HEK293 (cell line): Measurements from ENCODE around the gene CCDC61.

Experiments used
- CTCF ChIA-PET: fragments of 350-600 bp; formaldehyde crosslinking; extraction: SDS; loops from one replicate; lab custom pipeline; 2021; ENCODE audit warnings: antibody characterized with exemption; lab: Yijun Ruan, JAX
- POLR2A ChIA-PET: fragments of 300-600 bp; formaldehyde crosslinking; extraction: SDS; loops from one replicate; lab custom pipeline; 2020; ENCODE audit warnings: antibody characterized with exemption, inconsistent platforms; lab: Yijun Ruan, JAX
- H3K27ac ChIP-seq: fragments of 200-500 bp; sonication (Bioruptor generic); 2 replicates; pipeline ENCODE4 v1.5.1; 2014; ENCODE audit warnings: low read depth, low read length, control low read depth, inconsistent platforms; ENCODE audit errors: extremely low read depth
- H3K36me3 ChIP-seq, 2 experiments: fragments of 200-500 bp in 1 of 2; sonication (Bioruptor generic) in 1 of 2; 1 replicate in 1 of 2; 2 replicates in 1 of 2; pipeline ENCODE4 v1.5.1; 2014 to 2017; ENCODE audit warnings: inconsistent platforms in 2 of 2, low read length in 2 of 2; ENCODE audit not compliant: control insufficient read depth in 2 of 2, insufficient read depth in 1 of 2
- H3K4me1 ChIP-seq: fragments of 200-500 bp; sonication (Bioruptor generic); 2 replicates; pipeline ENCODE4 v1.5.1; 2014; ENCODE audit warnings: mild to moderate bottlenecking, low read length, inconsistent platforms; ENCODE audit not compliant: control insufficient read depth, insufficient read depth
- H3K4me3 ChIP-seq: 2 replicates; pipeline ENCODE4 v1.5.1; 2011; ENCODE audit warnings: low read depth, mild to moderate bottlenecking, control low read depth, low read length, moderate library complexity
- H3K9me3 ChIP-seq: fragments of 200-500 bp; sonication (Bioruptor generic); 2 replicates; pipeline ENCODE4 v1.5.1; 2014; ENCODE audit warnings: low read depth, low read length, inconsistent platforms; ENCODE audit not compliant: control insufficient read depth, insufficient read depth
- ATF2 ChIP-seq: fragments of 450-650 bp; formaldehyde crosslinking; IDR thresholded peaks from 2 replicates; pipeline ENCODE4 v1.5.1; 2016; ENCODE audit warnings: missing biosample characterization, missing genetic modification characterization, low read depth
- CTCF ChIP-seq: fragments of 450-650 bp; formaldehyde crosslinking; IDR thresholded peaks from 2 replicates; pipeline ENCODE4 v1.5.1; 2016; ENCODE audit warnings: missing biosample characterization, missing genetic modification characterization
- INSM2 ChIP-seq: fragments of 450-650 bp; formaldehyde crosslinking; IDR thresholded peaks from 2 replicates; pipeline ENCODE4 v1.5.1; 2016; ENCODE audit warnings: missing biosample characterization, missing genetic modification characterization
- KLF7 ChIP-seq: fragments of 450-650 bp; formaldehyde crosslinking; IDR thresholded peaks from 2 replicates; pipeline ENCODE4 v1.5.1; 2016; ENCODE audit warnings: missing biosample characterization, missing genetic modification characterization, borderline replicate concordance
- MZF1 ChIP-seq: fragments of 450-650 bp; formaldehyde crosslinking; IDR thresholded peaks from 2 replicates; pipeline ENCODE4 v1.5.1; 2017; ENCODE audit warnings: missing biosample characterization, missing genetic modification characterization, borderline replicate concordance
- YY1 ChIP-seq: fragments of 450-650 bp; formaldehyde crosslinking; IDR thresholded peaks from 2 replicates; pipeline ENCODE4 v1.5.1; 2018; ENCODE audit warnings: missing biosample characterization, missing genetic modification characterization
- YY2 ChIP-seq: fragments of 450-650 bp; formaldehyde crosslinking; IDR thresholded peaks from 2 replicates; pipeline ENCODE4 v1.5.1; 2016; ENCODE audit warnings: missing biosample characterization, missing genetic modification characterization
- ZBTB10 ChIP-seq: fragments of 450-650 bp; formaldehyde crosslinking; IDR thresholded peaks from 2 replicates; pipeline ENCODE4 v1.5.1; 2016; ENCODE audit warnings: missing biosample characterization, missing genetic modification characterization
- ZBTB17 ChIP-seq: fragments of 450-650 bp; formaldehyde crosslinking; IDR thresholded peaks from 2 replicates; pipeline ENCODE4 v1.5.1; 2016; ENCODE audit warnings: missing biosample characterization, missing genetic modification characterization
- ZBTB44 ChIP-seq: fragments of 450-650 bp; IDR thresholded peaks from 2 replicates; pipeline ENCODE4 v1.5.1; 2018; ENCODE audit warnings: missing biosample characterization, mild to moderate bottlenecking, missing genetic modification characterization
- ZBTB6 ChIP-seq: fragments of 450-650 bp; formaldehyde crosslinking; IDR thresholded peaks from 2 replicates; pipeline ENCODE4 v1.5.1; 2017; ENCODE audit warnings: missing biosample characterization, missing genetic modification characterization
- ZFP3 ChIP-seq: fragments of 450-650 bp; formaldehyde crosslinking; IDR thresholded peaks from 2 replicates; pipeline ENCODE4 v1.5.1; 2016; ENCODE audit warnings: low read depth, missing biosample characterization, missing genetic modification characterization
- ZNF10 ChIP-seq: fragments of 450-650 bp; formaldehyde crosslinking; IDR thresholded peaks from 2 replicates; pipeline ENCODE4 v1.5.1; 2017; ENCODE audit warnings: missing biosample characterization, missing genetic modification characterization
- ZNF18 ChIP-seq: fragments of 450-650 bp; formaldehyde crosslinking; IDR thresholded peaks from 2 replicates; pipeline ENCODE4 v1.5.1; 2016; ENCODE audit warnings: missing biosample characterization, missing genetic modification characterization
- ZNF324 ChIP-seq: fragments of 450-650 bp; formaldehyde crosslinking; IDR thresholded peaks from 2 replicates; pipeline ENCODE4 v1.5.1; 2016; ENCODE audit warnings: missing biosample characterization, missing genetic modification characterization
- ZNF350 ChIP-seq: fragments of 450-650 bp; formaldehyde crosslinking; IDR thresholded peaks from 2 replicates; pipeline ENCODE4 v1.5.0; 2017; ENCODE audit warnings: missing biosample characterization, mild to moderate bottlenecking, missing genetic modification characterization
- ZNF366 ChIP-seq: fragments of 450-650 bp; formaldehyde crosslinking; conservative IDR thresholded peaks from 2 replicates; pipeline ENCODE4 v1.5.1; 2016; ENCODE audit warnings: missing biosample characterization, missing genetic modification characterization
- ZNF391 ChIP-seq: fragments of 450-650 bp; formaldehyde crosslinking; IDR thresholded peaks from 2 replicates; pipeline ENCODE4 v1.5.1; 2016; ENCODE audit warnings: low read depth, missing biosample characterization, missing genetic modification characterization, borderline replicate concordance
- ZNF473 ChIP-seq: fragments of 450-650 bp; formaldehyde crosslinking; IDR thresholded peaks from 2 replicates; pipeline ENCODE4 v1.5.1; 2017; ENCODE audit warnings: missing biosample characterization, missing genetic modification characterization
- ZNF530 ChIP-seq: fragments of 450-650 bp; formaldehyde crosslinking; IDR thresholded peaks from 2 replicates; pipeline ENCODE4 v1.5.1; 2016; ENCODE audit warnings: low read depth, missing biosample characterization, missing genetic modification characterization
- ZNF664 ChIP-seq: fragments of 450-650 bp; formaldehyde crosslinking; IDR thresholded peaks from 2 replicates; pipeline ENCODE4 v1.5.1; 2016; ENCODE audit warnings: missing biosample characterization, missing genetic modification characterization
- ZNF701 ChIP-seq: fragments of 450-650 bp; formaldehyde crosslinking; IDR thresholded peaks from 2 replicates; pipeline ENCODE4 v1.5.1; 2016; ENCODE audit warnings: missing biosample characterization, missing genetic modification characterization
- ZNF768 ChIP-seq: fragments of 450-650 bp; formaldehyde crosslinking; IDR thresholded peaks from 2 replicates; pipeline ENCODE4 v1.5.1; 2018; ENCODE audit warnings: missing biosample characterization, mild to moderate bottlenecking, missing genetic modification characterization

CCDC61 gene

GRCh38 chr19:45947926-45948325, 47.3 kb upstream of the CCDC61 start:
- ChIA-PET POLR2A (interaction anchor here (0.5 kb wide), 1 partner anchor 23 kb away, joined by 6 read pairs; no protein-coding TSS in a partner anchor), CTCF (interaction anchor here (0.6 kb wide), 1 partner anchor 90 kb away, joined by 3 read pairs; no protein-coding TSS in a partner anchor)
- Histone ChIP-seq H3K27ac (no peak overlapping the region), H3K4me1 (0 out of 2 replicates have a peak, but pooled peaks cover 3% of the 10 kb centered on the region), H3K4me3 (no peak overlapping the region), H3K36me3 (peaks cover 0 to 3% of the 10 kb centered on the region in 2 experiments; a peak in 2 of 3 replicates), H3K9me3 (no peaks in the 10 kb centered on the region)
- TF ChIP-seq YY1 (tag by site-specific recombination) = no peak
- TF ChIP-seq ZNF701 (tag by site-specific recombination) = no peak
- TF ChIP-seq MZF1 (tag by site-specific recombination) = no peak
- no peak for TF ChIP-seq ZFP3 (tag by site-specific recombination)
- TF ChIP-seq ZNF768 (tag by site-specific recombination) = no peak

GRCh38 chr19:45952341-45952685, 43.0 kb upstream of the CCDC61 start:
- POLR2A ChIA-PET = interaction anchor here (0.9 to 1.6 kb wide), 5 partner anchors 9 to 50 kb away, joined by 3 to 9 read pairs (median 3); partner anchors contain the start of genes CCDC61, MYPOP and NOVA2
- H3K4me3 ChIP-seq = no peak overlapping the region; the same call in 1 of the 2 replicates
- H3K36me3 ChIP-seq = peaks cover 0 to 3% of the 10 kb centered on the region in 2 experiments; a peak in 1 of 3 replicates
- CTCF ChIA-PET = interaction anchor here (0.7 to 1.3 kb wide), 4 partner anchors 9 to 135 kb away, joined by 3 to 4 read pairs (median 4); no protein-coding TSS in a partner anchor
- H3K4me1 ChIP-seq = peaks cover 6% of the 10 kb centered on the region; the same call in 1 of the 2 replicates
- H3K27ac ChIP-seq = no peak overlapping the region
- no peaks in the 10 kb centered on the region for H3K9me3 ChIP-seq
- no peak for TF ChIP-seq ZNF664 (tag by site-specific recombination)
- TF ChIP-seq ZBTB6 = no peak
- no peak for TF ChIP-seq ZBTB44 (tag by site-specific recombination)
- no peak for TF ChIP-seq INSM2 (tag by site-specific recombination)
- no peak for TF ChIP-seq ZNF324 (tag by site-specific recombination)
- TF ChIP-seq ZNF366 (tag by site-specific recombination) = no peak
- TF ChIP-seq ZNF473 = no peak
- TF ChIP-seq KLF7 (tag by site-specific recombination) = no peak
- TF ChIP-seq ZNF530 = no peak
- TF ChIP-seq ZNF391 = no peak
- no peak for TF ChIP-seq ZBTB17 (tag by site-specific recombination)
- no peak for TF ChIP-seq ZNF350 (tag by site-specific recombination)
- no peak for TF ChIP-seq ZNF18 (tag by site-specific recombination)
- no peak for TF ChIP-seq ATF2 (tag by site-specific recombination)
- TF ChIP-seq YY2 (tag by site-specific recombination) = no peak
- TF ChIP-seq ZBTB10 (tag by site-specific recombination) = no peak
- no peak for TF ChIP-seq CTCF (tag by site-specific recombination)
- no peak for TF ChIP-seq ZNF10
